ENCODE data around the gene SLC6A3.
"Not testable (repeated sequence)": the region's sequence is repeated elsewhere in the genome, so short reads cannot be mapped to it uniquely, and the experiment has no call there.

SLC6A3 gene

DNA sequence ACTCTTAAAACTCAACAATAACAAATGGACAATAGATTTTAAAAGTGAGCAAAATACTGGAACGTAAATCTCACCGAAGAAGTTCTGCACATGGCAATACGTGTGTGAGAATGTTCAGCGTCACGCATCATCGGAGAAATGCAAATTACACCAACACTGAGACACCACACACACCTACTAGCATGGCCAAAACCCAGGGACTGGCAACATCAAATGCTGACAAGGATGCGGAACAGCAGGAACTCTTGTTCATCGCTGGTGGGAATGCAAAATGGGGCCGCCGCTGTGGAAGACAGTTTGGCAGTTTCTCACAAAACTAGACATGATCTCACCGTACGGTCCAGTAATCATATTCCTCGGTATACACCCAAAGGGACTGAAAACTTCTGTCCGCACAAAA lies 78.7 kb downstream of the SLC6A3 start:
- no peak for DNase-seq

DNA sequence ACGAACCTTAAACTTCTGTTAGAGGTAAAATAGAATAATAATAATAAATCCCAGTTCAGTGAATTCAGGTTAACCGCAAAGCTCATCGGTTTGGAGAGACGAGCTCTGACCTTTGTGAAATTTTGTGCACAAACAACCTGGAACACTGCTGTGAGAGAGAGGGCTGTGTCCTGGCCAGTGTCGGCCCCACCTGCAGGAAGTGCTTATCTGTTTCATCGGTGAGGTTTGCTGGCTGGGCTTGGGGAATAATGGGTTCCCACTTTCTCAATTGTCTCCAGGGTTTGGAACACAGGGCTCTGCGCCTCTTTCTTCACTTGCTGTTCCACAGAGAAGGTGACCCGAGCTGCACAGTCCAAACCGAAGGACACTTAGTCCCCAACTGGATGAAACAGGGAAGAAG lies 81.0 kb downstream of the SLC6A3 start:
- DNase-seq, result no peak

DNA sequence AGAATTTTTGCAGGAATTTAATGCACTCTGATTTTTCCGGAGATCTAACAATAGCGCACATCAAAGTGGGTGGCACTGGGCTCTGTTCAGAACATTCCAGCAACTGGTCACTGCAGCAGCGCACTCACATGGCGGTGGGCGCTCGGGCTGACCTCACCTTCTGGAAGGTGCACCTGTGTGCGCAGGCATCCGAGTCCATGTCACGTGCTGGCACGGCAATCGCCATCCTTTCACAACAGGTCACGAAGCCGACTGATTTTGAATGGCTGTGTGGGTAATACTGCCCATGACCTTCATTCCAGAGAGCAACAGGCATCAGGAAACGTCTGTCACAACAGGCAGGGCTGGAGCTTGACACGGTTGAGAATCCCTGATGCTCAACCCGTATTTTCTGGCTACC lies 81.7 kb downstream of the SLC6A3 start:
- no peak for DNase-seq

DNA sequence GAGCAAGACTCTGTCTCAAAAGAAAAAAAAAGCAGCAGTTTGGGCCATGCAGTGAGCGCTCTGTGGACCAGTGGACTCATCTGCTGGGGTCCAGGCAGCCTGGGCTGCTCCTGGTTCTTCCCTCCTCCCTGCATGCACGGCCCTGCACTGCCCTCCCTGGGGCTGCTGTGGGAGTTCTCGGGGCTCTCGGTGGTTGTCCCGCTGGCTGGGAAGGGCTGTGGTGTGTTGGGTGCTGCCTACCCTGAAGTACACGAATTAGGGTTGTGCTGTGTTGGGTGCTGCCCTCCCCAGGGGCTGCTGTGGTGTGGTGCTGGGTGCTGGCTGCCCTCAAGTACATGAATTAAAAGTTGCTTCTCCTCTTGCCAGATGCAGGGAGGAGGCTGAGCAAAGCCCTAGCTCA lies 82.1 kb downstream of the SLC6A3 start:
- no peak for DNase-seq

DNA sequence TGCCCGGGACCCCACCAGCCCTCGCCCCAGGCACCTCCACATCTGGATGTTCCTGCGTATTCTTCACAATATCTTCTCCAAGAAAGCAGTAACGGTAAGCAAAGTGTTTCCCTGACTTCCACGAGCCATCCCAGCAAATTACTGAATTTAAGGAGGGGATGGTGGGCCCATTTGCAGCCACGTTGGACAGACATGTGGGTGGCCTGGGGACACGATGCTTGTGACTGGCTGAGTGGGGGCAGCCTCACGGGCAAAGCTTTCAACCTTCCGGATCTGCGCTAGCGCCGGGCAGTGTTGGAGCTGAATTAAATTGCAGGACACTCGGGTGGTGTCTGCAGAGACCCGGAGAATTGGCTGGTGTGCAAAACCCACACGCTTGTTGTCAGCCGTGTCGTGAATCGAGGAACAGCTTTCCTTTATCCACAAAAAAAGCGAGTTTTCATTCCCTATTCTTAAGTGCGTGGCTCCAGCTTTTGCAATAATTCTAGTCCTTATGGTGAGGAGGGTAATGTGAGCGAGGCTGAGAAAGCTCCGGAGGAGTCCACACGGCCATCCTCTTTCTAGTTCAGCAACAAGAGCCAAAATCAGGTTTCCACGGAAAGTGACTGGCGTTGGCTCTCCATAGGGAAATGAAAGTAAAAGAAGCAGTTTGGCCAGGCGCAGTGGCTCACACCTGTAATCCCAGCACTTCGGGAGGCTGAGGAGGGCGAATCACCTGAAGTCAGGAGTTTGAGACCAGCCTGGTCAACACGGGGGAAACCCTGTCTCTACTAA lies 82.8 kb downstream of the SLC6A3 start:
- DNase-seq, result no peak

DNA sequence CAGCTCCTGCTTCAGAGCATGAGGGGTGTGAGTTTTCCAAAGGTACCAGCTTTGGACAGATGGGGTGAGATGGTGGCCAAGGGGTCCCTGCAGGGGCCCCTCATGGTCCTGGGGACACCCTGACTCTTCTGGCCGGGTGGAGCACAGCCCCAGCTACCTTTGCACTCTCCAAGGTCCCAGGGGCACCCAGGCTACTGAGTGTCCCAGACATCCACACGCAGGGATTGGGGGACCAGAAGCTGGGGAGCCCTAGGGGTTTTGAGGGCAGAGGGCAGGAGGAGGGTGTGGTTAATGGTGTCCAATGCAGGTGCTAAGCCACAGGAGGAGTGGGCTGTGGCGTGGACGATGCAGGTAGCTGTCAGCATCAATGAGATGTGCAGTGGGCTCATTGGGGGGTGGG lies 84.4 kb downstream of the SLC6A3 start:
- DNase-seq, result no peak

DNA sequence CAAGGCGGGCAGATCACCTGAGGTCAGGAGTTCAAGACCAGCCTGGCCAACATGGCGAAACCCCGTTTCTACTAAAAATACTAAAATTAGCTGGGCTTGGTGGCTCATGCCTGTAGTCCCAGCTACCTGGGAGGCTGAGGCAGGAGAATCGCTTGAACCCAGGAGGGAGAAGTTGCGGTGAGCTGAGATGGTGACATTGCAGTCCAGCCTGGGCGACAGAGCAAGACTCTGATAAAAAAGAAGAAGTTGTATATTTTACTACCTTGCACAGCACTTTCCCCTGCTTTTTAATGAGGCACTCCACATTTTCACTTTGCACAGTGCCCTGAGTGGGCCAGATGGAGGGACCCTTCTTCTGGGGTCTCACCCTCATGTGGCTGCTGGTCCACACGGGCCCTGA lies 84.9 kb downstream of the SLC6A3 start:
- not testable (repeated sequence) for DNase-seq

DNA sequence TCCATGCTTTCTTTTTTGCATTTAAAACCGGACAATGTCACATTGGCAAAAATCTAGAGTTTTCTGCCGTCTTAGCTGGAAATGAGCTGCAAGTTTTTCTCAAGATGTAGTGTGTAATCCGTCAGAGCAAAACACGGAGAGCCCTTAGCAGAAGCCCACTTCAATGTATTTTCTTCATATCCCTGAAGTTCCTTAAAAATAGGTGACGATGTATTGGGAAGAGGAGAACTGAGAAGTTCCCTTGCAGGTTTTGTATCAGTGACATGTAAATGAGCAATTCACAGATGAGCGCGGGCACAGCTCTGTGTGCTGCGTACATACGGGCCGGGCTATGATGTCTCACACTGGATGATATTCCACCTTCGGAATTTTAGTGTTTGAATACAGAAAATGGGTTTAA lies 85.5 kb downstream of the SLC6A3 start:
- DNase-seq, result no peak

DNA sequence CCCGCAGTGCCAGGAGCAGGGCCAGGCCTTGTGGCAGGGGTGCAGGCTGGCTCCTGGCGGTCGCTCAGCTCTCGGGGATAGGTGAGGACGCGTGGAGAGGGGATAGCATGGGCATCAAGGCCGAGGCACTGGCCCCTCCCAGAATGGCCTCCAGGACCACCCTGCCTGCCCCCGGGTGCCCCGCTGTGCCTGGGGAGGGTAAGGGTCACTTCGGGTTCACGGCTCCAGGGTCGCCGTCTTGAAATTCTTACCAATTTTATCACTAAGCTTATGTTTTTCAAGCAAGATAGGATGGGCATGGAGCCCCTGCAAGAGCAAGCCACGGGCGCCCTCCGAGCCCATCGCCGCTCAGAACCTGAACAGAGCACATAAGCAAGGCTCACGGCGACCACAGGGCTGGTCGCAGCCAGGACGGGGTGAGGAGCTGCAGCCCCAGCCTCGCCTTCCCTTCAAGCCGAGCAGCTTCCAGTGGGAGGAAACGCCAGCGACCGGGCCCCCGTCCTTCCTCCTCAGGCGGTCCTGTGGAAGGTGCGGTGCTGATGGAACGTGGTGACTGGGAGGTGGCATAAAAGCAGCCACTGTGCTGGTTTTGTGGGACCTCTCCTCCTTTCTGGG lies 86.1 kb downstream of the SLC6A3 start:
- no peak for DNase-seq

DNA sequence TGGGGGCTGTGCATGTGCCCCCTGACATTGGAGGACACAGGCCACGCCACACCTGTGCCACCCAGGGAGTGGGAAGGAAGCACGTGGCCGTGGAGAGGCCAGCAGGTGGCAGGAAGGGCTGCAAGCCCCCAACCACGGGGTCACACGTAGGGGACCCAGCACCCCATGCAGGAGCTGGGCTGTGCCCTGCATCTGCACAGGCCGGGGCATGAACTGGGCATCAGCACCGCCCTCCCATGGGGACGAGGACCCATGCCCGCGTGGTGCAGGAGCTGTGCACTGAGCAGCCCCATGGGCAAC lies 86.6 kb downstream of the SLC6A3 start:
- no peak for DNase-seq

DNA sequence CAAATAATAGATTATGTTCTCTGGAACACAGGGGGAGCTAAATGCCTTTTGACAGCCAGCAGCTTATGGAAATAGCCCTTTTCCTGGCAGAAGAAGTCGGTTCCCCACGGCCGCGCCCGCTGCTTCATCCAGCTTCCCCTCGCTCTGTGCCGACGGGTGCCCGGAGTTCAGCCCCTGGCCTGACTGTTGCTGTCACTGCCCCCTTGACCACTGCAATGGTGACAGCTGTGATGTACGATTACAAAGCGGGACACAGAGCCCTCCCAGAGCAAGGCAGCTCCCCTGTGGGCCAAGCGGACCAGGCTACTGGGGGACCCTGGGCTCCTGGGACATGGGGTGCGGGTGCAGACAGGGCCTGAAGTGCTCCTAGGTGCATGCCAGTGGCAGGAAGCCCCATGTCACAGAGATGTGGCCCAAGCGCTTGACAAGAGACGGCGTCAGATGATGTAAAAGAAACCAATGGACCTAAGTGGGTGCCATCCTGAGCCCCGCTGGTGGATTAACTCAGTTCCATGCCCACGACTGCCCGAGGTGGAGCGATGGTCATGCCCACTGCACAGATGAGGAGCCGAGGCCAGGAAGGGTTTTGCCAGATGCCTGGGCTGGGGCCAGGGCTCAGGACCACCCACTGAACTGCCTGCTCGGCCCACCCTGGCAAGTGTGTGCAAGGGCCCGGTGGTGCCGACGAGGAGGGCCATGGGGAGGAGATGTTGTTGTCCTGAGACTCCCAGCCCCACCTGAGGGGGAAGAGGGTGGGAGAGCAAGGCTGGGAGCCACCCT lies 87.1 kb downstream of the SLC6A3 start:
- DNase-seq, result no peak

DNA sequence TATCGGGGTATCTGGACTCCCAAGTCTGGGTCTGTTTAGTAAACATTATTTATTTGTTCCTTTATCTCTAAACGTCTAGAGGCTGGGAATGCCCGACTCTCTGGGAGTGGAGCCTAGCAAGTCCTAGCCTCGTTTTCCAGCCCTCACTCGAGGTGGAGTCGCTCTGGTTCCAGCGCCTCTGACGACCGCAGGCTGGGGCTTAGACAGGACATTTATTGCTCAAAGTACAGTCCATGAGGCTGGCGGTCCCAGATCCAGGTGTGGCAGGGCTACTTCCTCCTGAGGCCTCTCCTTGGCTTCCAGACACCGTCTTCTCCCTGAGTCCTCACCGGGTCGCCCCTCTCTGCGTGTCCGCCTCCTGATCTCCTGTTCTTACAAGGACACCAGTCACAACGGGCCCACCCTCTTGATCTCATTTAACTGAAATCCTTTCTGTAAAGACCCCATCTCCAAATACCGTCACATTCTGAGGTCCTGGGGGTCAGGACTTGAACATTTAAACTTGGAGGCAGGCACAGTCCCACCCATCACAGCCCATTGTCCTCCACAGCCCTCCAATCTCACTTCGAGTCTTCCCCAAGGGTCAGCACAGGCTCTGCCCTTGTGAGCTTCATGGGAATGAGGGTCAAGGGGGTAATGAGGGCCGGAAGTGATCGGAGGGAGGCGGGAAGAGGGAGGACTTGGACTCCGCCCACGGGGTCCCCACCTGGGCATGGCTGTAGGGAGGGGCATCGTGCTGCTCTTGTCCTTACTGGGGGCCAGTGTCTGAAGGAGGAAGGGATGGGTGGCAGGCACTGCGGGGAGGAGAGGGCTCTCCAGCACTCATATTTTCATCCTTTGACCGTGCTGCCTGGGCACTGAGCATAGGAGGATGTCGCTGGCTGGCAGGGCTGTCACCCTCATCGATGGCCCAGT lies 88.1 kb downstream of the SLC6A3 start:
- DNase-seq, result no peak

DNA sequence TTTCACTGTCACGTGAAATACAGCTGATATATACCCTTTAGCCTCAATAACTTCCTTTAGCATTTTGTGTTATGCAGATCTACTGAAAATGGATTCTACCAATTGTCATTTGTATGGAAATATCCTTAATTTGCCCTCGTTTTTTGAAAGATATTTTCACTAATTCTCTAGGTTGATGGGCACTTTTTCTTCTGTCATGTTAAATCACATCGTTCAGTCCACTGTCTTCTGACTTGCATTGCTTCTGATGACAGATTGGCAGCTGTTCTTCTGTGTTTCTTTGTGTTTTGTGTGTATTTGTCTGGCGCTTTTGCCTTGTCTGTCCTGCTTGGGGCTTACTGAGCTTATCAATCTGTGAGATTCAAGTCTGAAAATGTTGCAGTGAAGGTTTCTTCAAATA lies 90.7 kb downstream of the SLC6A3 start:
- no peak for DNase-seq

DNA sequence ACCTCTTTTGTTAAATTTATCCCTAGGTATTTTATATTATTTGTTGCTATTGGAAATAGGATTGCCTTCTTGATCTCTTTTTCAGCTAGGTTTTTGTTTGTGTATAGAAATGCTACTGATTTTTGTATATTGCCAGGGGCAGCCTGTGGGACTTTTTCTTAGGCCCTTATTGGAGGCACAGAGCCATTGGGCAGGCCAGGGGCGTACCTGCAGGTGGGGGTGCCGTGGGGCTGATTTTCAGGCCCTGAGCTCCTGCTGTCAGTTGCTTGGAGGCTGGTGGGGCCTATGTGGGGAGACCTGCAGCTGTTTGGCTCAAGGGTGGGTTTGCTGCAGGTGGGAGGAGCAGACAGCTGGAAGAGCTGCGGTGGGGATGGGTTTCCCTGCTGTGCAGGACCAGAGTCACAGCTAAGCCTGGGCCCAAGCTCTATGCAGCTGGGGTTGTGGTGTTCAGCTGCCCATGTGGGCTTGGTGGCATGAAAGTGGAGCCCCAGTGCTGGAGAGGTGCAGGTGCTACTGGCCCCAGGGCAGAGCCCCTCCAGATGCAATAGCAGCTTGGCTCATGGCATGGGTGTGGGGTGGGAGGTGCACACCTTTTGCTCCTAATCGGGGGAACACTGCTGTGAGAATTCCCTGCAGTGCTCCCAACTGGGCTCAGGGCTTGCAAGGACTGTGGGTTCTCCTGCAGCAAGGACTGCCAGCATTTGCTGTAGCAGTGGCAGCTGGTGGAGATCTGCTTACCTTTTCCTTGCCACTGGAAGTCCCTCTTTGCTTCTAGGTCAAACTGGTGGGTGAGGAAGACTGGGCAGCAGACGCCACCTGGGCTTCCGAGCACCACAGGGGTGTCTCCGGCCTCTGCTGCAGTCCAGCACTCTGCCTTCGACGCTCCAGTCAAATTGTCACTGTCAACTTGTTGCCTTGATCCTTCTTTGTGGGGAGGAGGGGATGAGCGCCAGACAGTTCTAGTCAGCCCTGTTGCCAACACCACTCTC lies 92.7 kb downstream of the SLC6A3 start:
- DNase-seq, result no peak

DNA sequence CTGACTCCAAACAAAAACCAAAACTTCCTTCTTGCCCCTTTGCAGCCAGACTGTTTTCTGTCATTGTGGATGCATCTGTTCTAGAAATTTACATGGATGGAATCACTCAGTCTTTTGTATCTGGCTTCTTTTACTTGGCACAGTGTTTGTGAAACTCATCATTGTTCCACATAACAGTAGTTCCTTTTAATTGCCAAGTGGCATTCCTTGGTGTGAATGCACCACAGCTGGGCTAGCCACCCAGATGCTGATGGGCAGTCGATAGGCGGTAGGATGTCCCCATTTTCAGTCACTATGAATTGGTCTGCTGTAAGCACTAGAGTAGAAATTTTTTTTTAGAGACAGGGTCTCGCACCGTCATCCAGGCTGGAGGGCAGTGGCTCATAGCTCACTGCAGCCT lies 94.1 kb downstream of the SLC6A3 start:
- DNase-seq, result no peak

DNA sequence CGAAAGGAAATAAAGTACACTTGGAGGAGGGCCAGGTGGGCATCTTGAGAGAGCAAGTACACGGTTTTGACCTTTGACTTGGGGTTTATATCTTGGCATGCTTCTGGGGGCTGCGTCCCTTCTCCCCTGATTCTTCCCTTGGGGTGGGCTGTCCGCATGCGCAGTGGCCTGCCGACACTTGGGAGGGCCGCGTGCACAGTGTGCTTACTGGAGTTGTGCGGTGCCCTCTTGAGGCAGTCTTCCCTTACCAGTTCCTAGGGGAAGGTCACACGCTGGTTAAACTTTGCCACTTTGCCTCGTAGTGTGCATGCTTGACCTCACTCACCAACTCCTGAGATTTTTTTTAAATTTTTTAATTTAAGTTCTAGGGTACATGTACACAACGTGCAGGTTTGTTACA lies 96.0 kb downstream of the SLC6A3 start:
- no peak for DNase-seq

DNA sequence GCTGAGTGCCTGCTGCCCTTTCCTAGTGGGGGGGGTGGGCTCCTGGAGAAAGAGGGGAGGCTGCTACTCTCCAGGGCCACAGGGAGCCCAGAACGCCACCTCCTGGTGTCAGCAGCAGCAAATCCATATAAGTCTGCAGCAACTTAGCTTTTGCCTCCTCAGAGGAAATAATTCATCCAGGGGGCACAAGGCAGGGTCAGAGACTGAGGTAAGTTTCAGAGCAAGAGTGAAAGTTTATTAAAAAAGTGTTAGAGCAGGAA lies 96.3 kb downstream of the SLC6A3 start:
- no peak for DNase-seq

DNA sequence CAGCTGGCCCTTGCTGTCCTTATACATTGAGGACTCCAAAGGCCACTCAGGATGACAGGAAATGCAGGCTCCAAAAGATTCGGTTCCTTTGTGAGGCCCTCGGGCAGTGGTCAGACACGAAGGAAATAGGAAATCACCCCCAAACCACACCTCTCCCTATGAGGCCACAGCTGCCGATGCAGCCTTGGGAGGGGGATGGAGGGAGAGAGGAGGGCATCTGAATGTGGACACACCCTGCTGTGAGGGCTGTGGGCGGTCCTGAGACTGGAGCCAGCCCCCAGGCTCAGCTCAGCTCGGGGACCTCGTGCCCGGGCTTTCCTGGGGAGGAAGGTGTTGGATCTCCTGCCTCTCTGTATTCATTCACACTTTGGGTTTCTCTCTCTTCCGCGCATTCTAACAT lies 97.7 kb downstream of the SLC6A3 start:
- DNase-seq, result no peak

DNA sequence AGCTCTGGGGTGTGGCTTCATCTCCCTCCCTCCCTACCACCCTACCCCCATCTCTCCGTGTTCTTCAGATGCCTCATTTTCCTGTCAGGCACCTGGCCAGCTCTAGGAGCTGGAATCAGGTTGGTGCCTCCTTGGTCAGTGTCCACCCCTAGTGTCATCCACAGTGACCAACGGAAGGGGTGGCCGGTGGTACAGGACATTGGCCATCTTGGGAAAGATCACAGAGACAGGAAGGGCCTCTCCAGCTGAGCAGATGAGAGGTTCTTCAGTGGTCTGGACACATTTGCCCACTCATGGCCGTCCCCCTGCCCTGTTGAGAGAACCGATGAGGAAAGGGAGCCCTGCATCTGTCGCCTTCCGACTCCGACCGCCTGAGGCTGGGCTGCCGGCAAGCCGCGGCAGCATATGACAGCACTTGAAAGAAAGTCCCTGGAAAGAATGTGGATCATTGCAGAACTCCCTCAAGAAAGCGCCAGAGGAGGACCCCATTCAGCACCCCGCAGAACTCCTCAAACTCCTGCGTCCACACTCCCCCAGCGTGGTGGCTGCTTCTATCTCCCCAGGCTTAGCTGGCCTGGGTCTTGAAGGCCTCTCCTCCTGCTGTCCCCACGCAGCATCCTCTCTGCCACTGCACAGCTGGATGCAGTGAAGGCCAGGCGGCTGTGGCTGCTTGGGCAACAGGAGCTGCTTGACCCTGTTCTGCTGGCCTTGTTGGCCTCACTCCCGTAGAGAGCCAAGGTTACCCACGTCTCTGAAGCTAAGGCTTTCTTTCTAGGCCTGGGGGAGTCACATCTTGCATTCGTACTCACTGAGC lies 98.4 kb downstream of the SLC6A3 start:
- DNase-seq, result no peak

DNA sequence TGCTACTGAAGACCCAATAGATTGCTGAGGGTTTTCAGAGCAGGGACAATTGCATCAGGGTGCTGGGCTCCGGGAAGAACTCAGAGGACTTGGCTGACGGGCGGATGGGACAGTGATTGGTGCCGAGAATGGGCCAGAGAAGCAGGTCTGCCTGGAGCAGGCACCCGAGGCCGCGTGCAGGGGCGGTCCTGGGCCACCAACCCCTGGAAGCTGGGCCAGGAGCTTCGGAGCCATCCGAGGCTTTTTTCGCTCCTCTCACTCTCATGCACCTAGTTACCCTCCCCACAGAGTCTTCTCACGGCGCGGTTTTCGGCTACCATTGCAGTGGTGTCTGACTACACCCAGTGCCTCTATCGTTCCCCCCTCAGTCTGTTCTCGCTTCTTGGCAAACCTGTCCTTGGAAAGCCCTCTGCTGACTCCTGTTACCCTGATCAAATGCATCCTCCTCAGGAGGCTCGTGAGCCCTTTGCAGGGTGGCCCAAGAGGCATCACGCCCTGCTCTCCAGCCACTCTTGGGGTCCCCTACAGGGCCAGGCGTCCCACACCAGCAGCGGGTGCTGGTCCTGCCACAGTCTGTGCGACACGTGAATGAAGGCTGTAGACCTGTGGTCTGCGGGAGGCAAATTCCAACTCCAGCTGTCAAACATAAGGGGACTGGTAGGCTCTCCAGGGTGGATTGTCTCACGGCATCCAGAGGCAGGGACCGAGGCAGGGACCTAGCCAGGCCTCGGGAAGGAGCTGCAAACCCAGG lies 99.2 kb downstream of the SLC6A3 start:
- DNase-seq, result no peak
